HG02981 (cell line): ENCODE data around the gene DCAF15.

Experiments
- ATAC-seq: cut with Tn5 transposase; IDR thresholded peaks from one replicate; pipeline ENCODE4 v1.9.1; 2021; ENCODE audit warnings: mild to moderate bottlenecking, moderate library complexity; ENCODE audit not compliant: unreplicated experiment

Gene DCAF15

DNA sequence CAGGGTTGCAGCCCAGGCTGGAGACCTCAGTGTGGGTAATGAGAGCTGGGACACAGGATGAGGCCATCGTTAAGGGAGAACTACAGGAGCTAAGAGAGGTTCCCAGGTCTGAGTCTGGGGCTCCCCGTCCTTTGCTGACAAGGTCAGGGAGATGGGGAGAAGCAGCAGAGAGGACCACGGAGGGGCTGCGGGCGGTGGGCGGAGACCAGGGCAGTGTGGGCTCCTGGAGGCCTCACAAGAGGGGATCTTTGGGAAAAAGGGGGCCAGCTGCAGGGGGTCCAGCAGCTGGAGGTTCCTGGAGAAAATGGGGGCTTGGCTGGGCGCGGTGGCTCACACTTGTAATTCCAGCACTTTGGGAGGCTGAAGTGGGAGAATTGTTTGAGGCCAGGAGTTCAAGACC, 37.8 kb downstream of the DCAF15 start:
- ATAC-seq = no peak

DNA sequence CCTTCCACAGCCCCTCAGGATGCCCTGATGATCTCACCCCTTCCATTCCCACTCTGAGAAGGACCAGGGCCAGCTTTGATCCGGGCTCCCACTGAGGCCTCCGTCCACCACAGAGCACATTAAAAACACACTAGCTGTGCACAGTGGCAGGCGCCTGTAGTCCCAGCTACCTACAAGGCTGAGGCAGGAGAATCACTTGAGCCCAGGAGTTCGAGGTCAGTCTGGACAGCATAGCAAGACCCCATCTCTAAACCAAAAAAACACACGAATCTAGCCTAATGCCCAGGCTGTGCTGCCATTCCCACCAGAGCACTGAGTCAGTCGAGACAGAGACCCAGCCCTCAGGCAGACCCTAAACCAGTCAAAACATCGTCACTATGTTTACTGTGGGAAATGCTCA, 39.7 kb downstream of the DCAF15 start:
- no peak for ATAC-seq

DNA sequence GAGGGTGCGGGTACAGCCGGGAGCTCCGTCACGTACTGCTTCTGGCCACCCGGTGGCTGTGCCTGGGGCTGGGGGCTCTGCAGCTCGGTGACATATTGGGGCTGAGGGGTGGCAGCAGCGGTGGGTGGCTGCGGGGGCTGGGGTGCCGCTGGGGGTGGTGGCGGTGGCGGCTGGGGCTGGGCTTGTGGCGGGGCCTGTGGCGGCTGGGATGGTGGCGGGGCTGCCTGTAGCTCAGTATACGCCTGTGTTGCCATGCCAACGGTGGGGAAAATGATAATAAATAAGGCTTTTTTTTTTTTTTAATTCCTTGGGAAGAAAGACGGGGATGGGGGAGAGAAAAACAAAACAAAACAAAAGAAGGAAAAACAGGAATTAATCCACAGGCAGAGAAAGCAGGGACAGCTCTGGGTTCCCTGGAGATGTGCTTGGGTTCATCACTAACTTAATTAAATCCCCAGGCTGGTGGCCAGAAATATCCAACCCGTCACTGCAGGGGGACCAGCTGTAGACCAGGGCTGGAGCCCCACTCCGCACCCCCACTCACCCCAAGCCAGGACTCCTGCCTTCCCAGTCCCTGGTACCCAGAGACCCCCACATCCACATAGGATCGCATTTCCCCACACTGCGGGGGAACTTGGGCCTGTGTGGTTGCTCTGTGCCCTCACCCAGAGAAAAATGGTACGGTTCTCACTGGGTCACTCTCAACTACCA, 41.4 kb downstream of the DCAF15 start:
- no peak for ATAC-seq

DNA sequence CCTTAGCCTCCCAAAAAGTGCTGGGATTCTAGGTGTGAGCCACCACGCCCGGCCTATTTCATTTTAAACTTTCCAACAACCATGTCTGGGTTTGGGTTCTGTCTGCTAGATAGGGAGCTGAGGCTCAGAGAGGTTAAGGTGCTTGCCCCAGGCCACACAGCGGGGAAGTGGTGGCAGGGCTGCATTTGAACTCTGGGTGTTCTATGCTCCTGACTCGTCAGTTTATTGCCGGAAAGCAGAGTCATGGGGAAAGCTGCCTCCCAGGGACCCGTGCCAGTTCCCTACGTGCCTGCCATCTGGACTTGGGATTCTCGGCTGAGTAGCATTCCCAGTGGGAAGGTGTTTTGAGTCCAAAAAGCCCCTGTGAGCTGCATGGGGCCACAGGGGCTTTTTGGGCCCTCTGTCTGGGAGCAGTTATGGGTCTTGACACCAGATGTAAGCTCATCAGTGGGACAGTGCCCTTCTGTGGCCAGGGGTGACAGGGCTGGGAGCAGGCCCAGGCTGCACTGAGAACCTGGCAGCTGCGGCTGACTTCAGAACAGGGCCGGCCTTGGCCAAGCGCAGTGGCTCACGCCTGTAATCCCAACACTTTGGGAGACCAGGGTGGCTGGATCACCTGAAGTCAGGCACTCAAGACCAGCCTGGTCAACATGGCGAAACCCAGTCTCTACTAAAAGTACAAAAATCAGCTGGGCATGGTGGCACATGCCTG, 42.9 kb downstream of the DCAF15 start:
- no peak for ATAC-seq

DNA sequence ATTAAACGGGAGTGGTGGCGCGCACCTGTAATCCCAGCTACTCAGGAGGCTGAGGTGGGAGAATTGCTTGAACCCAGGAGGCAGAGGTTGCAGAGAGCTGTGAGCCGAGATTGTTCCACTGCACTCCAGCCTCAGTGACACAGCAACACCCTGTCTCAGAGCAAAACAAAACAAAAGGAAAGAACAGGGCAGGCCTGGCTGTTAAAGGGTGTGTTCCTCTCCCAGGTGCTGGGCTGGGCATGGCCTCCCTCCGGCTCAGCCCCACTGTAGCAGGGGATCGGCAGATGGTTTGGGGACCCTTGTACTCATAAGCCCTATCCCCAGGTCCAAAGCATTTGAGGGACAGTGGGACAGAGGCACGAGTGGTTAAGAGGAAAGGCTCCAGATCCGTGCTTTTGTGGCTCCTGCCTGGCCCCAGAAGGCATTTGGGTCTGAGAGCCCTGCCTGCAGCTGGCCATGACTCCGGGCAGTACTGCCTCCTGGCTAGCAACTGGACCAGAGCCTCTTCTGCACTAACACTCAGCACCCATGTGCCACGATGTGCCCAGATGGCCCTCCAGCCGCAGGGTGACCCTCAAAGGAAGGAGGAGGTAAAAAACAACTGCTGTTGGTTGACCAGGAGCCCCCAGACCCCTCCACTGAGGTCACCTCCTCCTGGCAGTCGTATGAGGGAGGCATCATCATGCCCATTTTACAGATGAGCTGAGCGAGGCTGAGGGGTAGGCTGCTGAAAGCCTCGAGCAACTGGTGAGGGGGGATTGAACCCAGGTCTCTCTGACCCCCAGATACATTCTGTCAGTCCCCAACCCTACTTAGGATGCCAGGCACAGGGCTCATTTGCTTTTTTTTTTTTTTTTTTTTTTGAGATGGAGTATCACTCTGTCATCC, 43.8 kb downstream of the DCAF15 start:
- no peak for ATAC-seq

DNA sequence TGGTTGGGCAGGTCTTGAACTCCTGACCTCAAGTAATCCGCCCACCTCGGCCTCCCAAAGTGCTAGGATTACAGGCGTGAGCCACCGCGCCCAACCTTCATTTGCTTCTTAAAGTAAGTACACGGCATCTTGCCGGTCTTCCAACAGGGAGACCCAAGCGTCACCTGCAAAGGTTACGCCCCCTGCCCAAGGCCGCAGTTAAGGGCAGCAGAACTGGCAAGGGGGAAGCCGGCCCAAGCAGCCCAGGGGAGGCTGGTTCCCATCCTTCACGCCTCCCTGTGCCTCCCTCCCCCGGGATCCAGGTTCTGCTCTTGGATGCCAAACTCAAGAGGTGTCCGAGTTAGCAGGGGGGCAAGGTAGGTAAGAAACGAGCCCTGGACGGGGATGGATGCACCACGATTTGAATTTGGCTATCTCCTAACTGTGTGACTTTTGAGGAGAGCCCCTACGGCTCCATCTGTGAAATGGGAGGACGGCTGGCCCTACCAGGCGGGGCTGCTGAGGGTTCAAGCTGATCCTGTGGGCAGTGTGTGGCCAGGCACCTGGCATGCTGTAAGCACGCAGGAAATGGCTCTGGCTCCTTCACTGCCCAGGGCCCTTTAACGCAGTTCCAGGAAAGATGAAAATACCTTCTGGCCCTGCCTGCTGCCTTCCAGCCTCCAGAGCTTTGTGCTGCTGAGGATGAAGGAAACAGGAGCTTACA, 44.8 kb downstream of the DCAF15 start:
- ATAC-seq = no peak

DNA sequence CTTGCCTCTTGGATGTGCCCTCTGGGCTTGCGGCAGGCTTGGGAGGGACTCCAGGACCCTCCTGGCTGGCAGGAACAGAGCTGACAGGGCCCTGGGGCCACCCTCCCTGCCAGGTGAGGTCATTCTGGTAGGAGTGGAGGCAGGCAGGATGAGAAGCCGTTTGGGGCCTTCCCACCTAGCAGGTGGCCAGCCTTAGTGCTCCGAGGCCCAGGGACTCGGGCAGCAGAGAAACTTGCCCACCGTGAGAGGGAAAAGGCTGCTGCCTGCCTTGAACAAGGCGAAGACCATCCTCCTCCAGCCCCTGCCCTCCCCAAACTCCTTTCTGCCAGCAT, 45.3 kb downstream of the DCAF15 start:
- no peak for ATAC-seq

DNA sequence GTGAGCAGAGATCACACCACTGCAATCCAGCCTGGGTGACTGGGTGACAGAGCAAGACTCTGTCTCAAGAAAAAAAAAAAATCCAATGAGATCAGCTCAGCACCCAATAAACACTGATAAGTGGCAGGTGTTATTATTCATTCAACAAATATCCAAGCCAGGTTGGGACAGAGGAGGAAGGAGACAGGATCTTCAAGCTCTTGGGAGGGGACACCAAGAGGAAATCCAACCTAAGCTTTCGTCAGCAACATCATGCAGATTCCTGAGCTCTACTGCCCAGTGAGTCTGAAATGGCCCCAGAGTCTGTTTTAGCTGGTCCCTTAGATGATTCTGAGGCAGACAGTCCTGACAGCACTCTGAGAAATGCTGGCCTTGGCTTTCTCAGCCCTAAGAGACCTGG, 46.1 kb downstream of the DCAF15 start:
- no peak for ATAC-seq

DNA sequence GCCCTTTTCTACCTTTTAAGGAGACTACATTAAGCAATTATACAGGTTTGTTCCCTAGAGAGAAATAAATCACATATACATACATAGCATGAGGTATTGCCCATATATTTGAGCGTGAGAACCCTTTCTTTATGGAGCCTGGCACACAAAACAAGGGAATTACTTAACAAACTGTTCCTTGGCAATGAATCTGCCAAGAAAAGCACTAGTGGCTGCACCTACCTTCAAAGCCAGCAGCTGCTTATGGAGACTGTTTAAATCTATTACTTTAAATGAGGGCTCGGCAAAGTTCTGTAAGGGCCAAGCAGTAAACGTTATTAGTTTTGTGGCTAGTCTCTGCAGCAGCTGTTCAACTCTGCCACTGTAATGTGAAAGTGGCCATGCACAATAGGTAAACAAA, 46.8 kb downstream of the DCAF15 start:
- ATAC-seq = no peak

DNA sequence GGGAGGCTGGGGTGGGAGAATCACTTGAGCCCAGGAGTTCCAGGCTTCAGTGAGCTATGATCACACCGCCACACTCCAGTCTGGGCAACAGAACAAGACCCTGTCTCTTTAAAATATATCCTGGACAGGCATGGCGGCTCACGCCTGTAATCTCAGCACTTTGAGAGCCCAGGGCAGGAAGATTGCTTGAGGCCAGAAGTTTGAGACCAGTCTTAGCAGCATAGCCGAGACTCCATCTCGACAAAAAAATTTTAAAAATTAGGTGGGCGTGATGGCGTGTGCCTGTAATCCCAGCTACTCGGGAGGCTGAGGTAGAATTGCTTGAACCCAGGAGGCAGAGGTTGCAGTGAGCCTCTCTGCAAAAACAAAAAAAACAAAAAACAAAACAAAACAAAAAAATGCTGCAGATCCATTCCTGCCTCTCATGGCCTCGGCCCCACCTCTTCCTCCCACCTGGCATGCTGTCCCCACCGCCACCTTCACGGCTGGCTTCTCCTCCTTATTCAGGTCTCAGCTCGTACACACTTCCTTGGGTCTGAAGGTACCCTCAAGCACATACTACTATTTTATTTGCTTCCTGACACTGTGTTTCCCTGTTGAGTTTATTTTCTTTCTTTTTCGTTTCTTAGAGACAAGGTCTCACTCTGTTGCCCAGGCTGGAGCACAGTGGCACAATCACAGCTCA, 48.5 kb downstream of the DCAF15 start:
- ATAC-seq = no peak

DNA sequence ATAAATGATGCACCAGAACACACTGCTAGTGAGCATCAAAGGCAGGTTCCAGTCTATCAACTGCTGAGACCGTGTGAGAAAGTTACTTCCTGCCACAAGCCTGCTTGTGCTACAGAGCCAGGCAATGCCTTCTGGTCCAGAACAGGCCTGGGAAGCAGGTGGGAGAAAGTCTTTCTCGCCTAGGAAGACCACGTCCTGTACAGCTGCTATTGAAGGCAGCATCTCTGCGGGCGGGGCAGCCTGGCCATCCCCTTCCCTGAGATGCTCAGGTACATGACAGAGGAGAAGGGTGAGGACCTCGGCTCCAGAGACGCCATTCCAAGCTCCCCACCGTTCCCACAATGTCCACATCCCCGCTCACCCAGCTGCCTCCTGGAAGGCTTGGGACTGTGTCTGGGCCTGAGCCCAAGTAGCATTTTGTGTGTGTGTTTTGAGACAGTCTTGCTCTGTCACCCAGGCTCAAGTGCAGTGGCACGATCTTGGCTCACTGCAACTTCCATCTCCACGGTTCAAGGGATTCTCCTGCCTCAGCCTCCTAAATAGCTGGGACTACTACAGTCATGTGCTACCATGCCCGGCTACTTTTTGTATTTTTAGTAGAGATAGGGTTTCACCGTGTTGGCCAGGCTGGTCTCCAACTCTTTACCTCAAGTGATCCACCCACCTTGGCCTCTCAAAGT, 50.4 kb downstream of the DCAF15 start:
- ATAC-seq = no peak

DNA sequence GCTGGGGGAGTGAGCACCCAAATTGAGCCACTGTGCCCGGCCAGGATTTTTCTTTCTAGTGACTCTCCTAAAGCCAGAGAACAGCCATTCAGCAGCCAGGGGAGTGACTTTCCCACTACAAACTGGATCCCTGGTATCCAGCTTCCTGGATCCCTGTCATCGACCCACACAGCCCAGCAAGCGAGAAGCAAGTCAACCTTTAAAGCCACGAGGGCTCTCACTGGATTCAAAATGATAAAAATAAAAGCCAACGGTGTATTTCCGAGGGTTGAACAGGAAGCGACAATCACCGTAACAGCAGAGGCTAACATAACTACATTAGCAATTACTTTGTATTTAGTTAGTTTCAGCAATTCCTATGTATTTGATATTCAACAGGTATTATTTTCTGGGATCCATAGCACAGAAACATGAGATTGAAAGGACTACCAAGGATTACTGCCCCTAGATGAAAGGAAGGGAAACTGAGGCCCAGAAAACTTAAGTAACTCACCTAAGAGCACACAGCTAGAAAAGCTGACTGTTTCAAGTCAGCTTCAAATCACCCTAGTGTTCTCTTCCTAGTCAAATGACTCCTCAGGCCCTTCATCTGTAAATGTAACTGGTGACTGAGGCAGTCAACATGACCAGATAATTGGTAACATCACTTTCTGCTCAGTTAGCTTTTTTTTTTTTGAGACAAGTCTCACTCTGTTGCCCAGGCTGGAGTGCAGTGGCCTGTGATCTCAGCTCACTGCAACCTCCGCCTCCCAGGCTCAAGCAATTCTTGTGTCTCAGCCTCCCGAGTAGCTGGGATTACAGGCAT, 51.1 kb downstream of the DCAF15 start:
- ATAC-seq = no peak

DNA sequence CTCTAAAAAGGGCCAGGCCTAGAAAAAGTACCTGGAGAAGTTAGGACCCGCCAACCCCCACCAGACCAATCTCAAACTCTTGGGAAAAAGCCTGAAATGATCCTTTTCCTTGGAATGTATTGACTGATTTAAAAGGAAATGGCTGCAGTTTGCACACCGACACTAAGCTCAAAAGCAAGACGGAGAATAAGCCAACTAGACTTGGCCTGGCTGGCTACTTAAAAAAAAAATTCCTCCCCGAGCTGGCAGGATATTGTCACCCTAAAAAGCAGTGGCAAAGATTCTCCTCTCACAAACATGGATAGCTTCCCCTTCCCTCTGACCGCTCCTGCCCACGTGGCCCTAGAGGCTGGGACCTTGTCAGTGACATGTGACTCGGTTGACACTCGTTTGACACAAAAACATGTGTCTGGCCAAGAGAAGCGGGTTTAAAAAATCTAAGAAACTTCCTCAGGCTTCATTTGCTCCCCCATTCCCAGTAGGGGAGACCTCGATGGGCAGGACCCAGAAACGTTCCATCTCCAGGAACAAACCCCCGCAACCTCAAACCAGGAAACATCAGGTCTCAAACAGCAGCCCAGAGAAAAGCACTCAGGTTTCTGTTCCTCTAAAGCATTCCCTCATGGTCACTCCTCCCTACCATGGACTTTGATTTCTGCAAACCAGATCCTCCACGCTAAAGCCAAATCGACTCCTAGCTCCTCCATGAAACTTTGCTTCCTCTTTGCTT, 52.5 kb downstream of the DCAF15 start:
- no peak for ATAC-seq

DNA sequence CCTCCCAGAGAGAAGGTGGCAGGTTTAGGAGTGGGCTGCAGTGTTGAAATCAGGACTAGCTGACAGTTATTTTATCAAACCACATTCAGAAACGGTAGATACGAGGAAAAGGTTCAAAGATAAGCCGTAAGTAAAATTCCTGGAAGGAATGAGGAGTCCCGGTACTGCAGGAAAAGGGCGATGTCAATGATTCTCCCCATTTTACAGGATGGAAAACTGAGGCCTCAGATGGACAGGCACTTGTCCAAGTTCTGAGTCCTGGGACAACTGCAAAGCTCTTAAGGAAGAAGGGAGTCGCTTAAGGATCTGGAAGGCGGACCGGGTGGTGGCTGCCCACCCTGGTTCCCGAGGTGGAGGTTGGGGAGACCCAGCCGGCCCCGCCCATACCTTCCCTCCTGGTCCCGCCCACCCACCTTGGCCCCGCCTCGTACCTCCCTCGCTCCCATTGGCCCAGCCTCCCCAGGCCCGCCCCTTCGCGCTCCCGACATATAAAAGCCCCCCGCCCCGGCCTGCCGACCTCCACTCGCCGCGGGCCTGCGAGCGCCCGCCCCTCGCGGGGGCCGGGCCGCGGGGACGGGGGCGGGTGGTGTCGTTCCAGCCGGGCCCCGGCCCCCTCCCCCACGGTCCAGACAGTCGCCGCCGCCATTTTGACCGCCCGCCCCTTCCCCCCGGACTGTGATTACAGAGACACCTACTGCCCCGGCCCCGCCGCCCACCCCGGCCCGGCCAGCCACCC, 53.2 kb downstream of the DCAF15 start:
- ATAC-seq = peak; percentile 26

DNA sequence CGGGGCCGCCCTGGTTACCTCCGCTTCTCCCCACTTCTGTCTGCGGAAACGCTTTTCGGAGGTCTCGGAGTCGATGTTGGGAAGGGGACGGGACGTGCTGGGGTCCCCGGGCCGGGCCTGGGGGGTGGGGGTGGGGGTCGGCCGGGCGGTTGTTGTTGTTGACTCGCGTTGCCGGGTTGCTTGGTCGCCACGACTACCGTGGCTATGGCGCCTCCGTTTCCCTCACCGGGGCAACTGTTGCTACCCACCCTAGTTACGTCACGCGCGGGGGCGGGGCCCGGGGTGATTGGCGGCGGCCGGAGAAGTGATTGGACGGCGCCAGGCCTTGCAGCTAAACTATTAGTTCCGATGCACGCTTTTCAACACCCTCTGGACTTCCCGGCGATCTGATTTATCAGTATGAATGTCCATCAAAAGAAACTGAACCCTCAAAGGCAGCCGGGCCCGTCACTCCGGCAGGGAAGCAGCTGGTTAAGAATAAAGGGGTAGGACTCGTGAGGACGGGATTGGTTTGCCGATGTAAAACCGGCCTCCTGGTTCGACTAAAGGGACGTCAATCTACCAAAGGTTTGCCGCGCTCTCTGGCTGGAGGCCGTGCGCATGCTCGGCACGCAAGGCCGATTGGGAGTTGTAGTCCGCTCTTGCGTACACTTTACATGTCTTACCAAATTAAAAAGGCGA, 53.9 kb downstream of the DCAF15 start, which contains the start of gene RFX1:
TSS of gene RFX1 (minus strand) at position 236 of the 681 bp plus-strand sequence. CDS start 12,477 bp downstream, outside the sequence.
- peak; percentile 69 for ATAC-seq

DNA sequence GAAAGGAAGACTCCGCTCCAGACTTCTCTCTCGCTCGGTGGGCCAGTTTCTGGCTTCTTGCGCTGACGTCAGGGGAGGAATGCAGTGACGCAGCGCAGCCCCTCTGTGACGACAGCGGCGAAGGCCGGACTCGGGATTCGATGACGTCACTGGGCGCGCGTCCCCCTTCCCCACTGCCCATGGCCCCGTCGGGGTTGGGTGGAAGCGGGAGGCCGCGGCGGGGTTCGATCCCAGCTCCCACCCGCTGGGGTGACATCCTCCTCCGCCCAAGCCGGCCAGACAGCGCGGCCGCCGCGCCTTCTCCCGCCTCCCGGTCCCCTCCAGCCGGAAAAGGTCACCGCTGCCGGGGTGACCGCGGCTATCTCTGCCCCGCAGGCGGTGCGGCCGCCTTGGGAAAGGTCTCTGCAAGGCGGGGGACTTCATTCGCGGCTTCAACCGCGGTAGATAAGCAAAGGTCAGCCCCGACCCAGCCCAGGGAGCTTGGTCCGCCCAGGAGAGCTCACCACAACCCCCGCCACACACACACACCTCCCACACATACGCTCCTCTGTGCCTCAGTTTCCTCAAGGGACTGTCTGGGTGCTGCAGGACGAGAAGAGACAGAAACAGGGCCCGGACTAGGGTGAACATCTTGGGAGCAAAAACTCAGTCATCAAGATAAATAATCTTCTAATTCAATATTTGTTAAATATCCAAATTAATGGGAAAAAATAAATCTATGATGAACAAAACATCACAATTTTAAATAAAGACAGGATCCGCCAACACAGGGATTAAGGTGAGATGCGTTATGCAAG, 54.7 kb downstream of the DCAF15 start:
- peak; percentile 27 for ATAC-seq
